ENCODE data around the gene RBM28.

The RBM28 gene

DNA sequence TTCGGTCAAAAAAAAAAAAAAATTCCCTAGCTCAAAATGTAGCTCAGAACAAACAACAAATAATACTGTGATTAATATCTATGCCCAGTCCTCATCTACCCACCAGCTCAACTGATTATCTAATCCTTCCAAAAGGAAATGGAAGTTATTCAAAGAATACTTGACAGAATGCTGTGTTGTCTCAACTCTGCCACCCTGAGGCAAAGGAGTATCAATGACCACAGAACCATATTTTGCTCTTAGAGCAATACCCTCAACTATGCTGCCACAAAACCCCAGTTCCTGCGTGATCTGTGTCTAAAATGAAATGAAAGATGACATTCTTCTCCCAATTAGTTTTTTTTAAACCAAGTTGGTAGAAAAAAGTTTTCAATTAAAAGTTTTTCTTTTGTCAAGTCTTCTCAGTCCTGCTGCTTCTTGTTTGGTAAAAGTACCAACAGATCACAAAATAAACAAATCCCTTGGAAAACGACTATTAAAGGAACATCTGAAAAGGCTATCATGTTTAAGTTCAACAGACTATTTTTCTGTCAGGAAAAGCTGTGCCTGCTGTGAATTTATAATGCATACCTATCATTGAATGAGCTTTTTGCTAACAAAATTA lies 21.6 kb downstream of the RBM28 start:
- H3K9me3 ChIP-seq (ENCODE audit: control insufficient read depth, insufficient read depth, low read depth, low read length) = no peaks in the 10 kb centered on the region
- CTCF ChIA-PET = interaction anchor here (0.6 to 2.1 kb wide), 13 partner anchors 9 to 768 kb away, joined by 3 to 7 read pairs (median 4); no protein-coding TSS in a partner anchor
- no peak for TF ChIP-seq SETDB1 (IDR thresholded peaks at IDR 0.05; ENCODE audit: insufficient read length, low read length)
- no peak for TF ChIP-seq ZFP3 (tag by site-specific recombination; IDR thresholded peaks at IDR 0.05; ENCODE audit: low read depth)
- 0 out of 2 replicates have a peak, but pooled peaks have one; percentile 29 for TF ChIP-seq ZNF660 (tag by site-specific recombination; IDR thresholded peaks at IDR 0.05)
- TF ChIP-seq, protein P1, sequence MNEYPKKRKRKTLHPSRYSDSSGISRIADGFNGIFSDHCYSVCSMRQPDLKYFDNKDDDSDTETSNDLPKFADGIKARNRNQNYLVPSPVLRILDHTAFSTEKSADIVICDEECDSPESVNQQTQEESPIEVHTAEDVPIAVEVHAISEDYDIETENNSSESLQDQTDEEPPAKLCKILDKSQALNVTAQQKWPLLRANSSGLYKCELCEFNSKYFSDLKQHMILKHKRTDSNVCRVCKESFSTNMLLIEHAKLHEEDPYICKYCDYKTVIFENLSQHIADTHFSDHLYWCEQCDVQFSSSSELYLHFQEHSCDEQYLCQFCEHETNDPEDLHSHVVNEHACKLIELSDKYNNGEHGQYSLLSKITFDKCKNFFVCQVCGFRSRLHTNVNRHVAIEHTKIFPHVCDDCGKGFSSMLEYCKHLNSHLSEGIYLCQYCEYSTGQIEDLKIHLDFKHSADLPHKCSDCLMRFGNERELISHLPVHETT (tag by site-specific recombination; IDR thresholded peaks at IDR 0.05) = no peak
- TF ChIP-seq, protein P2, sequence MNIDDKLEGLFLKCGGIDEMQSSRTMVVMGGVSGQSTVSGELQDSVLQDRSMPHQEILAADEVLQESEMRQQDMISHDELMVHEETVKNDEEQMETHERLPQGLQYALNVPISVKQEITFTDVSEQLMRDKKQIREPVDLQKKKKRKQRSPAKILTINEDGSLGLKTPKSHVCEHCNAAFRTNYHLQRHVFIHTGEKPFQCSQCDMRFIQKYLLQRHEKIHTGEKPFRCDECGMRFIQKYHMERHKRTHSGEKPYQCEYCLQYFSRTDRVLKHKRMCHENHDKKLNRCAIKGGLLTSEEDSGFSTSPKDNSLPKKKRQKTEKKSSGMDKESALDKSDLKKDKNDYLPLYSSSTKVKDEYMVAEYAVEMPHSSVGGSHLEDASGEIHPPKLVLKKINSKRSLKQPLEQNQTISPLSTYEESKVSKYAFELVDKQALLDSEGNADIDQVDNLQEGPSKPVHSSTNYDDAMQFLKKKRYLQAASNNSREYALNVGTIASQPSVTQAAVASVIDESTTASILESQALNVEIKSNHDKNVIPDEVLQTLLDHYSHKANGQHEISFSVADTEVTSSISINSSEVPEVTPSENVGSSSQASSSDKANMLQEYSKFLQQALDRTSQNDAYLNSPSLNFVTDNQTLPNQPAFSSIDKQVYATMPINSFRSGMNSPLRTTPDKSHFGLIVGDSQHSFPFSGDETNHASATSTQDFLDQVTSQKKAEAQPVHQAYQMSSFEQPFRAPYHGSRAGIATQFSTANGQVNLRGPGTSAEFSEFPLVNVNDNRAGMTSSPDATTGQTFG (tag by site-specific recombination; IDR thresholded peaks at IDR 0.05; ENCODE audit: borderline replicate concordance) = no peak
- TF ChIP-seq, protein P3, sequence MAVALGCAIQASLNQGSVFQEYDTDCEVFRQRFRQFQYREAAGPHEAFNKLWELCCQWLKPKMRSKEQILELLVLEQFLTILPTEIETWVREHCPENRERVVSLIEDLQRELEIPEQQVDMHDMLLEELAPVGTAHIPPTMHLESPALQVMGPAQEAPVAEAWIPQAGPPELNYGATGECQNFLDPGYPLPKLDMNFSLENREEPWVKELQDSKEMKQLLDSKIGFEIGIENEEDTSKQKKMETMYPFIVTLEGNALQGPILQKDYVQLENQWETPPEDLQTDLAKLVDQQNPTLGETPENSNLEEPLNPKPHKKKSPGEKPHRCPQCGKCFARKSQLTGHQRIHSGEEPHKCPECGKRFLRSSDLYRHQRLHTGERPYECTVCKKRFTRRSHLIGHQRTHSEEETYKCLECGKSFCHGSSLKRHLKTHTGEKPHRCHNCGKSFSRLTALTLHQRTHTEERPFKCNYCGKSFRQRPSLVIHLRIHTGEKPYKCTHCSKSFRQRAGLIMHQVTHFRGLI (tag by site-specific recombination; IDR thresholded peaks at IDR 0.05) = no peak
- TF ChIP-seq, protein P4, sequence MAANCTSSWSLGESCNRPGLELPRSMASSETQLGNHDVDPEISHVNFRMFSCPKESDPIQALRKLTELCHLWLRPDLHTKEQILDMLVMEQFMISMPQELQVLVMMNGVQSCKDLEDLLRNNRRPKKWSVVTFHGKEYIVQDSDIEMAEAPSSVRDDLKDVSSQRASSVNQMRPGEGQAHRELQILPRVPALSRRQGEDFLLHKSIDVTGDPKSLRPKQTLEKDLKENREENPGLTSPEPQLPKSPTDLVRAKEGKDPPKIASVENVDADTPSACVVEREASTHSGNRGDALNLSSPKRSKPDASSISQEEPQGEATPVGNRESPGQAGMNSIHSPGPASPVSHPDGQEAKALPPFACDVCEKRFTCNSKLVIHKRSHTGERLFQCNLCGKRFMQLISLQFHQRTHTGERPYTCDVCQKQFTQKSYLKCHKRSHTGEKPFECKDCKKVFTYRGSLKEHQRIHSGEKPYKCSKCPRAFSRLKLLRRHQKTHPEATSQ (tag by site-specific recombination; IDR thresholded peaks at IDR 0.05) = no peak
- TF ChIP-seq, protein P5, sequence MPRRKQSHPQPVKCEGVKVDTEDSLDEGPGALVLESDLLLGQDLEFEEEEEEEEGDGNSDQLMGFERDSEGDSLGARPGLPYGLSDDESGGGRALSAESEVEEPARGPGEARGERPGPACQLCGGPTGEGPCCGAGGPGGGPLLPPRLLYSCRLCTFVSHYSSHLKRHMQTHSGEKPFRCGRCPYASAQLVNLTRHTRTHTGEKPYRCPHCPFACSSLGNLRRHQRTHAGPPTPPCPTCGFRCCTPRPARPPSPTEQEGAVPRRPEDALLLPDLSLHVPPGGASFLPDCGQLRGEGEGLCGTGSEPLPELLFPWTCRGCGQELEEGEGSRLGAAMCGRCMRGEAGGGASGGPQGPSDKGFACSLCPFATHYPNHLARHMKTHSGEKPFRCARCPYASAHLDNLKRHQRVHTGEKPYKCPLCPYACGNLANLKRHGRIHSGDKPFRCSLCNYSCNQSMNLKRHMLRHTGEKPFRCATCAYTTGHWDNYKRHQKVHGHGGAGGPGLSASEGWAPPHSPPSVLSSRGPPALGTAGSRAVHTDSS (tag by site-specific recombination; IDR thresholded peaks at IDR 0.05) = no peak
- TF ChIP-seq, protein P6, sequence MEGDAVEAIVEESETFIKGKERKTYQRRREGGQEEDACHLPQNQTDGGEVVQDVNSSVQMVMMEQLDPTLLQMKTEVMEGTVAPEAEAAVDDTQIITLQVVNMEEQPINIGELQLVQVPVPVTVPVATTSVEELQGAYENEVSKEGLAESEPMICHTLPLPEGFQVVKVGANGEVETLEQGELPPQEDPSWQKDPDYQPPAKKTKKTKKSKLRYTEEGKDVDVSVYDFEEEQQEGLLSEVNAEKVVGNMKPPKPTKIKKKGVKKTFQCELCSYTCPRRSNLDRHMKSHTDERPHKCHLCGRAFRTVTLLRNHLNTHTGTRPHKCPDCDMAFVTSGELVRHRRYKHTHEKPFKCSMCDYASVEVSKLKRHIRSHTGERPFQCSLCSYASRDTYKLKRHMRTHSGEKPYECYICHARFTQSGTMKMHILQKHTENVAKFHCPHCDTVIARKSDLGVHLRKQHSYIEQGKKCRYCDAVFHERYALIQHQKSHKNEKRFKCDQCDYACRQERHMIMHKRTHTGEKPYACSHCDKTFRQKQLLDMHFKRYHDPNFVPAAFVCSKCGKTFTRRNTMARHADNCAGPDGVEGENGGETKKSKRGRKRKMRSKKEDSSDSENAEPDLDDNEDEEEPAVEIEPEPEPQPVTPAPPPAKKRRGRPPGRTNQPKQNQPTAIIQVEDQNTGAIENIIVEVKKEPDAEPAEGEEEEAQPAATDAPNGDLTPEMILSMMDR (tag by site-specific recombination; IDR thresholded peaks at IDR 0.05) = peak; percentile 38; the same call in 1 of the 2 replicates
- peak; percentile 42 for TF ChIP-seq ZNF654 (tag by site-specific recombination; IDR thresholded peaks at IDR 0.05; ENCODE audit: low read depth)
- TF ChIP-seq, protein P7, sequence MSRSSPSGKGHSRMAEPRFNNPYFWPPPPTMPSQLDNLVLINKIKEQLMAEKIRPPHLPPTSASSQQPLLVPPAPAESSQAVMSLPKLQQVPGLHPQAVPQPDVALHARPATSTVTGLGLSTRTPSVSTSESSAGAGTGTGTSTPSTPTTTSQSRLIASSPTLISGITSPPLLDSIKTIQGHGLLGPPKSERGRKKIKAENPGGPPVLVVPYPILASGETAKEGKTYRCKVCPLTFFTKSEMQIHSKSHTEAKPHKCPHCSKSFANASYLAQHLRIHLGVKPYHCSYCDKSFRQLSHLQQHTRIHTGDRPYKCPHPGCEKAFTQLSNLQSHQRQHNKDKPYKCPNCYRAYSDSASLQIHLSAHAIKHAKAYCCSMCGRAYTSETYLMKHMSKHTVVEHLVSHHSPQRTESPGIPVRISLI (tag by site-specific recombination; IDR thresholded peaks at IDR 0.05) = no peak
- no peak for TF ChIP-seq ZNF223 (tag by site-specific recombination; IDR thresholded peaks at IDR 0.05)
- TF ChIP-seq, protein P8, sequence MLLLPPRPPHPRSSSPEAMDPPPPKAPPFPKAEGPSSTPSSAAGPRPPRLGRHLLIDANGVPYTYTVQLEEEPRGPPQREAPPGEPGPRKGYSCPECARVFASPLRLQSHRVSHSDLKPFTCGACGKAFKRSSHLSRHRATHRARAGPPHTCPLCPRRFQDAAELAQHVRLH (tag by site-specific recombination; IDR thresholded peaks at IDR 0.05) = no peak
- TF ChIP-seq ZSCAN23 (tag by site-specific recombination; IDR thresholded peaks at IDR 0.05) = no peak
- POLR2A ChIA-PET = no interaction called here
- H3K27ac ChIP-seq (ENCODE audit: extremely low read depth, low read depth, low read length) = no peak overlapping the region
- no peaks in the 10 kb centered on the region for H3K4me1 ChIP-seq (ENCODE audit: control insufficient read depth, insufficient read depth, low read length)
- no peak overlapping the region for H3K4me3 ChIP-seq (ENCODE audit: low read depth, low read length)
- H3K36me3 ChIP-seq (ENCODE audit: control insufficient read depth in 2 of 2, insufficient read depth in 1 of 2, low read length in 2 of 2) = peaks cover 53 to 87% of the 10 kb centered on the region in 2 experiments

All from HEK293 (cell line).